Activated T-cell treated with anti-CD3 and anti-CD28 coated beads, Interleukin-2, amount 50 U/mL, for 48 hours (primary cell): ENCODE results near the gene TEX14.

Experiments used
- DNase-seq, 2 experiments: peaks; one replicate each; pipeline ENCODE4 v3.0.0-alpha.2; 2020

Gene TEX14, protein sequence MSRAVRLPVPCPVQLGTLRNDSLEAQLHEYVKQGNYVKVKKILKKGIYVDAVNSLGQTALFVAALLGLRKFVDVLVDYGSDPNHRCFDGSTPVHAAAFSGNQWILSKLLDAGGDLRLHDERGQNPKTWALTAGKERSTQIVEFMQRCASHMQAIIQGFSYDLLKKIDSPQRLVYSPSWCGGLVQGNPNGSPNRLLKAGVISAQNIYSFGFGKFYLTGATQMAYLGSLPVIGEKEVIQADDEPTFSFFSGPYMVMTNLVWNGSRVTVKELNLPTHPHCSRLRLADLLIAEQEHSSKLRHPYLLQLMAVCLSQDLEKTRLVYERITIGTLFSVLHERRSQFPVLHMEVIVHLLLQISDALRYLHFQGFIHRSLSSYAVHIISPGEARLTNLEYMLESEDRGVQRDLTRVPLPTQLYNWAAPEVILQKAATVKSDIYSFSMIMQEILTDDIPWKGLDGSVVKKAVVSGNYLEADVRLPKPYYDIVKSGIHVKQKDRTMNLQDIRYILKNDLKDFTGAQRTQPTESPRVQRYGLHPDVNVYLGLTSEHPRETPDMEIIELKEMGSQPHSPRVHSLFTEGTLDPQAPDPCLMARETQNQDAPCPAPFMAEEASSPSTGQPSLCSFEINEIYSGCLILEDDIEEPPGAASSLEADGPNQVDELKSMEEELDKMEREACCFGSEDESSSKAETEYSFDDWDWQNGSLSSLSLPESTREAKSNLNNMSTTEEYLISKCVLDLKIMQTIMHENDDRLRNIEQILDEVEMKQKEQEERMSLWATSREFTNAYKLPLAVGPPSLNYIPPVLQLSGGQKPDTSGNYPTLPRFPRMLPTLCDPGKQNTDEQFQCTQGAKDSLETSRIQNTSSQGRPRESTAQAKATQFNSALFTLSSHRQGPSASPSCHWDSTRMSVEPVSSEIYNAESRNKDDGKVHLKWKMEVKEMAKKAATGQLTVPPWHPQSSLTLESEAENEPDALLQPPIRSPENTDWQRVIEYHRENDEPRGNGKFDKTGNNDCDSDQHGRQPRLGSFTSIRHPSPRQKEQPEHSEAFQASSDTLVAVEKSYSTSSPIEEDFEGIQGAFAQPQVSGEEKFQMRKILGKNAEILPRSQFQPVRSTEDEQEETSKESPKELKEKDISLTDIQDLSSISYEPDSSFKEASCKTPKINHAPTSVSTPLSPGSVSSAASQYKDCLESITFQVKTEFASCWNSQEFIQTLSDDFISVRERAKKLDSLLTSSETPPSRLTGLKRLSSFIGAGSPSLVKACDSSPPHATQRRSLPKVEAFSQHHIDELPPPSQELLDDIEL (N-terminal part only)

DNA sequence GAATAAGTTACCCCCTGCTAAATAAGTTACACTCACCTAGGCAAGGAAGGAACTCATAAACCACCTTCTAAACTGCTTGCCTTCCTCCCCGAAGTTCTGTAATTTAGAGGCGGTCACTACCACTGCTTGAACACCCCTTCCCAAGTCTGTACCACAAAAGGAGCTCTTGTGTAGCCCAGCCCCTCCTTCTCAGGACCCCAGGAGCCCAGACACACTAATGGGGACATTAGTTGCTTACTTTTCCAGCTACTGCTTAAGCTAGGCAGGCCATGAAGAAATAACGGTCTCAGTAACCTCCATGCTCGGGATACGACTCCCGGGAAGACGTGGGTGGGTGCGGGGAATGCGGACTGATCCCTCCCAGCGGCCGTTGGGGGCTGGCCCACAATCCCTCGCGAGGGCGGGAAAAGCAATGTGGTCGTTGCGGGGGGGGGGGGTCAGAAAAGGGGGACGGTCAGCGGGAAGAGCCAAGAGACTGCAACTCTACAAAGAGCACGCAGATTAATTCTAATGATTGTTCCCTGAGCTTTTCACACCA, at the start of gene TEX14:
TSS of gene TEX14 (minus strand) at position 345 of the 538 bp plus-strand sequence. CDS start 40,044 bp downstream, outside the sequence.
- no peak for DNase-seq

DNA sequence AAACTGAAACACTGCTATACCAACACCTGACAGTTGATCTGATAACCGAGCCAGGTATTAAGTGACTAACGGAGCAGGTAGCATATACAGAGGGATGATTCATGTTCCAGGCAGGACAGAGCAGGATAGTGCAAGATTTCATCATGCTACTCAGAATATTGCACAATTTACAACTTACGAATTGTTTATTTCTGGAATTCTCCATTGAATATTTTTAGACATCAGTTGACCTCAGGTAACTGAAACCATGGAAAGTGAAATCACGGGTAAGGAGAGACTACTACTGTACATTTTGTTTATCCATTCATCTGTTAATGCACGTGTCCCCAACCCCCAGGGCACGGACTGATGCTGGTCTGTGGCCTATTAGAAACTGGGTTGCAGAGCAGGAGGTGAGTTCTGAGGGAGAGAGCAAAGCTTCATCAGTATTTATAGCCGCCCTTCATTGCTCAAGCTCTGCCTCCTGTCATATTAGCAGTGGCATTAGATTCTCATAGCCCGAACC, 49.3 kb upstream of the TEX14 start:
- DNase-seq = no peak

GRCh38 chr17:58734811-58735210, 43.0 kb upstream of the TEX14 start:
- no peak for DNase-seq

- DNase-seq = no peak
Measured at GRCh38 chr17:58734040-58734439, 42.2 kb upstream of the TEX14 start.

DNA sequence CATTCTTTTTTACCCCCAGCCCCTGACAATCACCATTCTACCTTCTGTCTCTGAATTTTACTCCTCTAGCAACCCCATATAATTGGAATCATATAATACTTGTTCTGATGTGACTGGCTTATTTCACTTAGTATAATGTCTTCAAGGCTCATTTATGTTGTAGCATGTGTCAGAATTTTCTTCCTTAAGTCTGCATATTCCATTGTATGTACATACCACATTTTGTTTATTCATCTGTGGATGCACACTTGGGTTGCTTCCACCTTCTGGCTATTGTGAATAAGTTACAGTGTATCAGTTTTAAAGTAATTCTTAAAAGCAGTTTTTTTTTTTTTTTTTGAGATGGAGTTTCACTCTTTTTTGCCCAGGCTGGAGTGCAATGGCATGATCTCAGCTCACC, 39.1 kb upstream of the TEX14 start:
- DNase-seq = no peak

- DNase-seq = no peak
Measured at GRCh38 chr17:58728798-58729197, 37.0 kb upstream of the TEX14 start.

- no peak for DNase-seq
Measured at GRCh38 chr17:58722696-58723095, 30.9 kb upstream of the TEX14 start.

- DNase-seq = no peak
Measured at GRCh38 chr17:58722274-58722673, 30.4 kb upstream of the TEX14 start.

- no peak for DNase-seq
Measured at GRCh38 chr17:58710948-58711552, 19.2 kb upstream of the TEX14 start.

DNA sequence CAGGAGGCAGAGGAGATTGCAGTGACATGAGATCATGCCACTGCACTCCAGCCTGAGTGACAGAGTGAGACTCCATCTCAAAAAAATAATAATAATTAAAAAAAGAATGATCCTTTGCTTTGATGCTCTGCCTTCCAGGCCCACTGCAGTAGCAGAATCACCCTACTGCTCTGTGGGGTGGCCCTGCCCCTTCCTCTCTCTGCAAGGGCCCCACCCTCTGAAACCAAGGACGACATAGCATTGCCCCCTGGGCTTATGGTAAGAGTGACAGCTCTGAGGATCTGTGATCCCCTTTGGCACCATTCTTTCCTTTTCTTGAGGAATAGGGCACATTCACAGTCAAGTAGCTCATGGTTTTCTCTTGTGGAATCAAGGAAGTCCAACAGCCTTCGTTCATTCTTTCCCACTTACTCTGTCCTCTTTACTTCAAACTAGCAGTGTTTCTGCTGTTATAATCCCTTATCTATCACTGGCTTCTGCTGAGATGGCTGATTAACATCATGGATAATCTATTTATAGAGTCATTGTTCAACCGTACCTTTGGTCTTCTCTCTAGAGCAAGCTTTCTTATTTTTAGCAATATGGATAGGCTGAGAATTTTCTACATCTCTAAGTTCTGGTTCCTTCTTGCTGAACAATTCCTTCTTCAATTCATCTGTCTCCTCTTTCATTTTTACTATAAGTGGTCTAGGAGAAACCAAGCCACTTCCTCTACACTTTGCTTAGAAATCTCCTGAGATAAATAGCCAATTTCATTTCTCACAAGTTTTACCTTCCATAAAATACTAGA, 14.7 kb upstream of the TEX14 start:
- DNase-seq = no peak

- no peak for DNase-seq
Measured at GRCh38 chr17:58703916-58704286, 12.1 kb upstream of the TEX14 start.

- DNase-seq = no peak
Measured at GRCh38 chr17:58703137-58703915, 11.5 kb upstream of the TEX14 start.

DNA sequence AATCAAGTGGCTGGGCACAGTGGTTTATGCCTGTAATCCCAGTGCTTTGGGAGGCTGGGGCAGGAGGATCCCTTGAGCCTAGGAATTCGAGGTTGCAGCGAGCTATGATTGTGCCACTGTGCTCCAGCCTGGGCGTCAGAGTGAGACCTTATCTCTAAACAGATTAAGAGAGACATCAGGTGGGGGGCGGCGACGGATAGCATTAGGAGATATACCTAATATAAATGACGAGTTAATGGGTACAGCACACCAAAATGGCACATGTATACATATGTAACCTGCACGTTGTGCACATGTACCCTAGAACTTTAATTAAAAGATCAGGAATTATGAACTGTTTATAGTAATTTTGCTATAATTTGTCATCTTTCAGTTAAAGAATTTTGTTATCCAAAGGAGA, 10.9 kb upstream of the TEX14 start:
- DNase-seq = no peak

GRCh38 chr17:58702045-58702476, 10.2 kb upstream of the TEX14 start:
- DNase-seq = no peak

- DNase-seq = no peak
Measured at GRCh38 chr17:58699771-58700170, 7.9 kb upstream of the TEX14 start.

GRCh38 chr17:58694826-58695225, 3.0 kb upstream of the TEX14 start:
- DNase-seq = no peak

DNA sequence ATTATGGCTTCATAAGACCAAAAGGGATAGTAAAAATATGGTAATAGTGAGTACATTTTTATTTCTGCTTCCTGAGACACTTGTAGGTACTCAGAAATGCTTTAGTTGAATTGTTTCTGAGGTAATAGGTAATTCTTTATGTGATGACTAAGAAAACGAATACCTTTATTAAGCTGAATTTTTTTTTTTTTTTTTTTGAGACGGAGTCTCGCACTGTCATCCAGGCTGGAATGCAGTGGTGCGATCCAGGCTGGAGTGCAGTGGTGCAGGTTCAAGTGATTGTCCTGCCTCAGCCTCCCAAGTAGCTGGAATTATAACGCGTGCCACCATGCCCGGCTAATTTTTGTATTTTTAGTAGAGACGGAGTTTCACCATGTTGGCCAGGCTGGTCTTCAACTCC, 2.5 kb upstream of the TEX14 start:
- no peak for DNase-seq

- DNase-seq = no peak
Measured at GRCh38 chr17:58693751-58694150, 1.9 kb upstream of the TEX14 start.

GRCh38 chr17:58693208-58693607, 1.4 kb upstream of the TEX14 start:
- DNase-seq = no peak
